Mesendoderm (in vitro differentiated cells): ENCODE measurements around the gene TSHZ1.

ENCODE experiments used
- DNase-seq: peaks from one replicate; pipeline ENCODE4 v3.0.0; 2013
- H2AK5ac ChIP-seq: 2 replicates; pipeline ENCODE4 v1.6.1; 2013; ENCODE audit warnings: low read length, inconsistent platforms
- H2BK120ac ChIP-seq: 2 replicates; pipeline ENCODE4 v1.6.1; 2013; ENCODE audit warnings: low read depth, mild to moderate bottlenecking, low read length, moderate library complexity, mixed read lengths
- H2BK15ac ChIP-seq: replicated peaks from 2 replicates; pipeline ENCODE4 v1.6.1; 2013; ENCODE audit warnings: low read depth, mild to moderate bottlenecking, moderate library complexity
- H2BK5ac ChIP-seq: 2 replicates; pipeline ENCODE4 v1.6.1; 2013; ENCODE audit warnings: low read length, inconsistent platforms
- H3K18ac ChIP-seq: 2 replicates; pipeline ENCODE4 v1.6.1; 2013; ENCODE audit warnings: mild to moderate bottlenecking, low read length, mixed read lengths
- H3K23ac ChIP-seq: one replicate; pipeline ENCODE4 v1.6.1; 2013; ENCODE audit warnings: low read length
- H3K27ac ChIP-seq: 2 replicates; pipeline ENCODE4 v1.5.1; 2013; ENCODE audit warnings: low read depth, mild to moderate bottlenecking, inconsistent platforms, low read length, moderate library complexity
- H3K27me3 ChIP-seq: 2 replicates; pipeline ENCODE4 v1.6.1; 2013; ENCODE audit warnings: low read length, control low read depth, mild to moderate bottlenecking, inconsistent platforms; ENCODE audit not compliant: insufficient read depth, poor library complexity
- H3K36me3 ChIP-seq: 2 replicates; pipeline ENCODE4 v1.6.1; 2013; ENCODE audit warnings: low read length, inconsistent platforms; ENCODE audit not compliant: control insufficient read depth, insufficient read depth
- H3K4ac ChIP-seq: one replicate; pipeline ENCODE4 v1.6.1; 2013; ENCODE audit warnings: low read depth, mild to moderate bottlenecking, low read length, moderate library complexity
- H3K4me1 ChIP-seq: 2 replicates; pipeline ENCODE4 v1.6.1; 2013; ENCODE audit warnings: low read depth, low read length, inconsistent platforms; ENCODE audit not compliant: control insufficient read depth
- H3K4me2 ChIP-seq: 2 replicates; pipeline ENCODE4 v1.6.1; 2013; ENCODE audit warnings: low read length
- H3K4me3 ChIP-seq: 2 replicates; pipeline ENCODE4 v1.5.1; 2013; ENCODE audit warnings: mild to moderate bottlenecking, low read length
- H3K56ac ChIP-seq: one replicate; pipeline ENCODE4 v1.6.1; 2013; ENCODE audit warnings: low read length
- H3K79me1 ChIP-seq: 2 replicates; pipeline ENCODE4 v1.6.1; 2013; ENCODE audit warnings: low read length, inconsistent platforms
- H3K79me2 ChIP-seq: 2 replicates; pipeline ENCODE4 v1.6.1; 2013; ENCODE audit warnings: mild to moderate bottlenecking, low read length; ENCODE audit not compliant: control insufficient read depth, insufficient read depth
- H3K9ac ChIP-seq: 2 replicates; pipeline ENCODE4 v1.6.1; 2013; ENCODE audit warnings: low read length, inconsistent platforms
- H4K5ac ChIP-seq: one replicate; pipeline ENCODE4 v1.6.1; 2013; ENCODE audit warnings: low read length
- H4K8ac ChIP-seq: one replicate; pipeline ENCODE4 v1.6.1; 2013; ENCODE audit warnings: low read depth, mild to moderate bottlenecking, control low read depth, low read length, moderate library complexity
- WGBS: extraction: QIAGEN DNeasy Blood & Tissue Kit; methylation state at CpG from one replicate; pipeline ENCODE4 v1.1.7; 2013; ENCODE audit warnings: low lambda C conversion rate, missing lambda C conversion rate; ENCODE audit not compliant: insufficient coverage; ENCODE audit errors: extremely low coverage; 5-methylcytosine and 5-hydroxymethylcytosine counted together

TSHZ1 gene

GRCh38 chr18:75248426-75249174 lies 38.0 kb downstream of the TSHZ1 start:
- H3K9ac ChIP-seq: no peak overlapping the region
- no peak overlapping the region for H3K4ac ChIP-seq
- H2AK5ac ChIP-seq: no peak overlapping the region
- no peaks in the 10 kb centered on the region for H3K36me3 ChIP-seq
- H2BK5ac ChIP-seq: no peak overlapping the region
- no peak overlapping the region for H3K56ac ChIP-seq
- no peak overlapping the region for H3K4me2 ChIP-seq
- no peak overlapping the region for H4K8ac ChIP-seq
- no peak for DNase-seq
- H3K18ac ChIP-seq: no peak overlapping the region
- H3K79me1 ChIP-seq: no peaks in the 10 kb centered on the region
- no peak overlapping the region for H3K23ac ChIP-seq
- no CpG with 5 or more reads among the region's 20 CpGs for WGBS
- H2BK15ac ChIP-seq: no peak overlapping the region
- H4K5ac ChIP-seq: no peak overlapping the region
- no peaks in the 10 kb centered on the region for H3K79me2 ChIP-seq
- H2BK120ac ChIP-seq: no peak overlapping the region
- no peaks in the 10 kb centered on the region for H3K27me3 ChIP-seq
- no peaks in the 10 kb centered on the region for H3K4me1 ChIP-seq
- no peak overlapping the region for H3K27ac ChIP-seq
- no peak overlapping the region for H3K4me3 ChIP-seq

- H3K4me1 ChIP-seq: no peaks in the 10 kb centered on the region
- no peak overlapping the region for H4K5ac ChIP-seq
- no peaks in the 10 kb centered on the region for H3K27me3 ChIP-seq
- H2BK120ac ChIP-seq: no peak overlapping the region
- H3K56ac ChIP-seq: no peak overlapping the region
- H4K8ac ChIP-seq: no peak overlapping the region
- H3K4me3 ChIP-seq: no peak overlapping the region
- DNase-seq: no peak
- no peaks in the 10 kb centered on the region for H3K79me2 ChIP-seq
- WGBS: no CpG with 5 or more reads among the region's 9 CpGs
- no peak overlapping the region for H3K27ac ChIP-seq
- H2AK5ac ChIP-seq: no peak overlapping the region
- H3K79me1 ChIP-seq: no peaks in the 10 kb centered on the region
- no peak overlapping the region for H3K18ac ChIP-seq
- no peak overlapping the region for H3K4me2 ChIP-seq
- no peaks in the 10 kb centered on the region for H3K36me3 ChIP-seq
- no peak overlapping the region for H3K4ac ChIP-seq
- no peak overlapping the region for H2BK15ac ChIP-seq
- no peak overlapping the region for H3K23ac ChIP-seq
- no peak overlapping the region for H2BK5ac ChIP-seq
- H3K9ac ChIP-seq: no peak overlapping the region
Observed at GRCh38 chr18:75249175-75249518, 38.5 kb downstream of the TSHZ1 start.

- Histone ChIP-seq H2BK120ac (no peak overlapping the region), H3K4me3 (no peak overlapping the region), H3K9ac (no peak overlapping the region), H3K23ac (no peak overlapping the region), H3K56ac (no peak overlapping the region), H2BK15ac (no peak overlapping the region), H3K27ac (no peak overlapping the region), H3K18ac (no peak overlapping the region), H2AK5ac (no peak overlapping the region), H2BK5ac (no peak overlapping the region), H4K5ac (no peak overlapping the region), H4K8ac (no peak overlapping the region), H3K79me2 (no peaks in the 10 kb centered on the region), H3K27me3 (no peaks in the 10 kb centered on the region), H3K4me2 (no peak overlapping the region), H3K79me1 (no peaks in the 10 kb centered on the region), H3K4me1 (no peaks in the 10 kb centered on the region), H3K36me3 (no peaks in the 10 kb centered on the region), H3K4ac (no peak overlapping the region)
- DNase-seq: no peak
- no CpG with 5 or more reads among the region's 18 CpGs for WGBS
Observed at GRCh38 chr18:75249672-75250470, 39.3 kb downstream of the TSHZ1 start.

- H3K4me2 ChIP-seq: no peak overlapping the region
- H3K18ac ChIP-seq: no peak overlapping the region
- no peaks in the 10 kb centered on the region for H3K4me1 ChIP-seq
- H3K4me3 ChIP-seq: no peak overlapping the region
- no peak overlapping the region for H4K5ac ChIP-seq
- no peaks in the 10 kb centered on the region for H3K79me1 ChIP-seq
- no peak overlapping the region for H2AK5ac ChIP-seq
- no peak overlapping the region for H3K23ac ChIP-seq
- no peak overlapping the region for H3K9ac ChIP-seq
- no peak overlapping the region for H2BK15ac ChIP-seq
- no peak overlapping the region for H2BK5ac ChIP-seq
- H3K27ac ChIP-seq: no peak overlapping the region
- no peak overlapping the region for H3K56ac ChIP-seq
- H3K36me3 ChIP-seq: no peaks in the 10 kb centered on the region
- no peak overlapping the region for H2BK120ac ChIP-seq
- H3K79me2 ChIP-seq: no peaks in the 10 kb centered on the region
- no peak overlapping the region for H3K4ac ChIP-seq
- WGBS: no CpG with 5 or more reads among the region's 20 CpGs
- H3K27me3 ChIP-seq: no peaks in the 10 kb centered on the region
- DNase-seq: no peak
- H4K8ac ChIP-seq: no peak overlapping the region
Observed at GRCh38 chr18:75250471-75250821, 39.8 kb downstream of the TSHZ1 start.

GRCh38 chr18:75251466-75251865 lies 40.9 kb downstream of the TSHZ1 start:
- no peaks in the 10 kb centered on the region for H3K4me1 ChIP-seq
- no peaks in the 10 kb centered on the region for H3K36me3 ChIP-seq
- no peaks in the 10 kb centered on the region for H3K27me3 ChIP-seq
- no CpG with 5 or more reads among the region's 5 CpGs for WGBS
- no peak overlapping the region for H3K4me3 ChIP-seq
- no peak overlapping the region for H3K23ac ChIP-seq
- no peak overlapping the region for H2BK5ac ChIP-seq
- H4K8ac ChIP-seq: no peak overlapping the region
- H3K4ac ChIP-seq: no peak overlapping the region
- no peaks in the 10 kb centered on the region for H3K79me1 ChIP-seq
- no peak overlapping the region for H3K56ac ChIP-seq
- H2AK5ac ChIP-seq: no peak overlapping the region
- H3K79me2 ChIP-seq: no peaks in the 10 kb centered on the region
- no peak for DNase-seq
- no peak overlapping the region for H3K18ac ChIP-seq
- H3K27ac ChIP-seq: no peak overlapping the region
- H3K9ac ChIP-seq: no peak overlapping the region
- H2BK120ac ChIP-seq: no peak overlapping the region
- no peak overlapping the region for H2BK15ac ChIP-seq
- no peak overlapping the region for H3K4me2 ChIP-seq
- no peak overlapping the region for H4K5ac ChIP-seq
